HG03025 (cell line): ENCODE results near the gene DSCAML1.
"Not testable (repeated sequence)": the region's sequence is repeated elsewhere in the genome, so short reads cannot be mapped to it uniquely, and the experiment has no call there.

Experiments used
- ATAC-seq: cut with Tn5 transposase; IDR thresholded peaks from one replicate; pipeline ENCODE4 v1.9.1; 2021; ENCODE audit warnings: mild to moderate bottlenecking, moderate library complexity; ENCODE audit not compliant: unreplicated experiment, low FRiP score

DSCAML1 gene

GRCh38 chr11:117766026-117766425, 31.0 kb downstream of the DSCAML1 start:
- ATAC-seq: no peak

- no peak for ATAC-seq
Observed at GRCh38 chr11:117765068-117765467, 31.9 kb downstream of the DSCAML1 start.

- not testable (repeated sequence) for ATAC-seq
Observed at GRCh38 chr11:117763465-117763864, 33.6 kb downstream of the DSCAML1 start.

DNA sequence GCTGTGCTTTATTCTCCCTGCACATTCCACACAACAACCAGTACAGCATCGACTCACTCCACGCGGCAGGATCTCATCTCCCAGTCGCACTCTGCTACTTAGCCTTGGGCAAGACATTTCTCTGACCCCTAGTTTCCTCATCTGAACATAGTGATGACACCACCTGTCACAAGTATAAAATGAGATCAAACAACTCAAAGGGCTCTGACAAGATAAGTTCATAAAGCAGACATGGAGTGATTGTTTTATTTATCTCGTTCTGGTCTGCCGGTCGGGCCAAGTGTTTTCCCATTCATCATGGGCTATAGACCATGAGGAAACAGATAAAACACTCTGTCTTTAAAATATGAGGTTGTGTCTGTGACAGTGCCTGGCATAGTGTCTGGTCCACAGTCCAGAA, 35.0 kb downstream of the DSCAML1 start:
- no peak for ATAC-seq

DNA sequence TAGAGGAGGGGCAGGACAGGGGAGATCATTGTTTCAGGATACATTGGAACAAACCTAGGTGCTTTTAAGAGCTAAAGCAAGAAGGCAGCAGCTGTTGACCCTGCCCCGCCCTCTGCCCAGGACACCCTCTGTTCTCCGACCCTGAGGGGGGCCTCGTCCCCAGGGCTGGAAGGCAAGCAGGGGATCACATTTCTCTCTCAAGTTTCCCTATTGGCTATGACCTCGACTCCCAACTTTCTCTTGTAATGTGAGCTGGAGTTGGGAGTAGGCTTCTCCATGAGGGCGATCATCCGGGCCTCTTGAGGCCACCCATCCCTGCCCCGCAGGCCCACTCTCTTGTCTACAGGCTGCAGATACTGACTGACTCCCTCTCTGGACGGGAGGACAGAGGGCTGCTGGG, 37.7 kb downstream of the DSCAML1 start:
- ATAC-seq: no peak

DNA sequence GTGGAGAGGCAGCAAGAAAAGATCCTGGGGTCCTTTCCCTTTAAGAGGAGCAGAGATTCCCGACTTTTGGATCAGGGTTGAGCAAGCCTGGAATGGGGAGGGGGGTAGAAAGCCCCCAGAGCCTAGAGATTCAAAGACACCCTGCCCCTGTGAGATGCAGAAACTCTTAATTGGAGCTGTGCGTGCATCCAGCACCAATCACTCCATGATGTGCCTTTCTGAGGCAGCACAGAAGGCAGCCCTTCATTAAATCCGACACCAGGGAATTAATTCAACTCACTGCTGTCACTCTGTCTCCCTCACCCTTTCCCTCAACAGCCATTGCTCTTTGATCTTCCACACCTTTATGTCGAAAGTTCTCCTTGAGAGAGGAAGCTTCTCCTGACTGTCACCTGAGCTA, 43.0 kb downstream of the DSCAML1 start:
- no peak for ATAC-seq

DNA sequence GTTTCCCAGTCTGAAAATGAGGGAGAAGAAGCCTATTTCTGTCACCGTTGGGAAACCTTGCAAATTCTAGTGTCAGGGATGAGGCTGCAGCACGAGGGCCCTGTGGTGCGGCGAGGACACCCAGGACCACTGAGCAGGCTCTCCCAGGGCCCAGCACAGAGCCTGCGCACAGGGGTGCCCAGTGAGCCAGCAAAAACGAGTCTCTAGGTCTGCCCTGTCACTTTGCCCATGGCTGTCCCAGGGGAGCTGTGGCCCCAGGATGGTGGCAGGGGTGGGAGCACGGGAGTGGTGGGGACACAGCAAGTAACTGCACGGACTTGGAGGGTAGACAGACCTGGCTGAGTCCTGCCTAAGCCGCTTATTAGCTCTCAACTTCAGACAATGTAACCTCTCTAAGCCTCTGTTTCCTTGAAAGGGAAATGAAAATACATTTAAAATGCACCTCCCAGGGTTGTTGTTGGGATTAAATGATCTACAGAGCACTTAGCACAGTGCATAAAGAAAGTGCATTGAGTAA, 44.2 kb downstream of the DSCAML1 start:
- no peak for ATAC-seq

DNA sequence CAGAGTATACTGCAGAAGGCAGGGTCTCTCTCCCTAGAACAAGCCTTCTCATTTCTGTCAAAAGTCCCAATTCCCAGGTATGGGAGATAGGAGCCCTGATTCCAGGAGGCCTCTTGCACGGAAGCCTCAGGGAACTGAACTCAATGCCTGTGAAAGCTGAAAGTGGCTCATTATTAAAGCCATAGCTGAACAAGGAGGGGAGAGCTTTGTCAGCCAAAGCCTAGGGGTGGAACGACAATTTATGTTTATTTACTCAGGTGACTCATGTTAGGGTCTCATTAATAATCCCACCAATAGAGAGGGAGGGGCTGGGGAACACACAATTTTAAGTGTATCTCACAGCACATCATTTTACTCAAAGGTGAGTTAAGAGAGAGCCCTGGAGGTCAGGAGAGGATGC, 44.9 kb downstream of the DSCAML1 start:
- ATAC-seq: no peak

DNA sequence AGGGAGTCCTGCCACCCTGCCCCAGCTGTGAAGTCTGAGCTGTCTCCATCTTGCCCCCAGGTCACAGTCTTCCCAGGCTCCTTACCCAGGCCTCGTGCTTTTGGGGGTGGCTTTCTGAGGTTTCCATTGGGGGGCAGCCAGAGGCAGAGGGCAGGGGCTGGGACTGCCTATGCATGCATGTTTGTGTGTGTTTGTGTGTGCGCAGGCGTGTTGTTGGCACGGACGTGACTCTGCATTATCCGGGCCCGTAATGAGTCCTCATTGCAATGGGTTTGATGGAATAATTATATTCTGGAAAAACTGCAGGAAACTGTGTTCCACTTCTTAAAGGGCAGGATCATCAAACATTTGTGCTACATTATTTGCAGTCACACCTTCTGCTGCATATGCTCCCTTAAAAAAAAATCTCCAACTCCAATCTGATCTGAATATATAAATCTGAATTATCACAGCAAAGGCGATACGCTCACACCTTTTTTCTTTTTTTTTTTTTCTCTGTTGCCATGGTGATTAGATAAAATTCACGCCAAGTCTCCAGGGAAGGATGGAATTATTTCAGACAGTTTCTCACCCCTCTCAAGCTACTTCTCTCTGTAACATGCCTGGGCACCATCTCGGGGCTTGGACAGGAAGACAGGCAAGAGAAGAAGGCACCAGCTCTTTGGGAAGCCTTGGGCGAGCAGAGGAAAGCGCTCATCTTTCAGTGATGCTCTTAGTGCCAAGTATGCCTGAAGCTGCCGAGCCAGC, 45.9 kb downstream of the DSCAML1 start:
- ATAC-seq: no peak

GRCh38 chr11:117750357-117750756, 46.7 kb downstream of the DSCAML1 start:
- no peak for ATAC-seq

GRCh38 chr11:117749541-117749910, 47.5 kb downstream of the DSCAML1 start:
- no peak for ATAC-seq

GRCh38 chr11:117748771-117749540, 48.1 kb downstream of the DSCAML1 start:
- no peak for ATAC-seq

GRCh38 chr11:117747892-117748291, 49.1 kb downstream of the DSCAML1 start:
- ATAC-seq: no peak

GRCh38 chr11:117745346-117745745, 51.7 kb downstream of the DSCAML1 start:
- ATAC-seq: no peak

- no peak for ATAC-seq
Observed at GRCh38 chr11:117744471-117745150, 52.4 kb downstream of the DSCAML1 start.

GRCh38 chr11:117743121-117743815, 53.7 kb downstream of the DSCAML1 start:
- no peak for ATAC-seq

DNA sequence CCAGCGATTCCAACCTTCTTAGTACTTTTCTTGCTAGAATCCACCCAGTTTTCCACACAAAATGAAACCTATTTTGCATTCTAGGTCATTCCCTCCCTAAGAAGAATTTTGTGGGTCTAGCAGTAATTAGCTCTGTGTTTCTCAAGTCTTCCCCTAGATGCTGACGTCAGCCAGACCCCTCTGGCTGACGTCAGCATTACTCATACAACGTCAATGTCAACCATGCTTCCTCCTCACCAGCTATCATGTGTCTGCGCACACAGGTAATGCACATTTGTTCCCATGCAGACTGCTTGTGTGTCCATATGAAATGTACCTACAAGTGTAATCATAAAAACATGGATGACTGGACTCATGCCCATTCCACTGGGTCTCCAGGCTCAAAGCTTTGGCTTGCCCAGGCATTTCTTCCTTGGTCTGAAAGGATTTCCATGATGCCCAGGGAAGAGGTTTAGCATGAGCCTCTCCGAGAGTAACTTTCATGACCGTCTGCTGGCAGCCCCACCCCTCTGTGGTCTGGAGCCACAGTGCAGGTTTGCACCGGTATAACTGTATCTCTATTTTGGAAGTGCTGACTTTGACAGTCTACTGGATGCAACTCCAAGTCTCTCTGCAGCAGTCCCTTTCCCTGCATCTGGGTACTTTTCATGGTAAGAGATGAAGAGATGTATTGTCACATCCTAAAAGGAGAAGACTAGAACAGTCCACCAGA, 58.6 kb downstream of the DSCAML1 start:
- no peak for ATAC-seq

DNA sequence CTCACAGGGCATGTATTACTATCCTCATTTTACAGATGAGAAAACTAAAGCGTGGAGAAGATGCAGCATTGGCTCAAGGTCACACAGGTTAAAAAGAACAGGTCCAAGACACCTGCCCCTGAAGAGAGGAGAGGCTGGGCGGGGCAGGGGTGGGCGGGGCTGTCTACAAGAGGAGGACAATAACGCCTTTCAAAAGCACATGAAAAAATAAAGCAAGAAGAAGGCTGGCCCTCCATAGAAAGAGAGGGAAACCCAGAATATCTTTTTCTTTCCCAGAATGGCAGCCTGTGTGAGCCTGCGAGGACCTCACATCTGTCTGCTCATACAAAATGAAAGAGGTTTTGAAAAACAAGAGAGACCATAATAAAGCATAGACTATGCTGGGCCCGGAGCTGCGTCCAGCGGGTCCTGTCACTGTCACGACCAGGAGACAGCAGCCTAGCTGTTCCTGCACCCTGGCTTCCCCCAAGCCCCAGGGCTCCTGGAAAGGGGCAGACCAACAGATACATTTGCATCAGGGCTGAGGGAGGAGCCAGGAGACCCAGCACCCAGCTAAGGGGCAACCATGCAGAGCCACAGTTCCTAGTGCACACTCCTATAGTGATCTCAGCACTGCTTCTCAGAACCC, 61.6 kb downstream of the DSCAML1 start:
- no peak for ATAC-seq

- ATAC-seq: no peak
Observed at GRCh38 chr11:117734601-117735024, 62.4 kb downstream of the DSCAML1 start.

DNA sequence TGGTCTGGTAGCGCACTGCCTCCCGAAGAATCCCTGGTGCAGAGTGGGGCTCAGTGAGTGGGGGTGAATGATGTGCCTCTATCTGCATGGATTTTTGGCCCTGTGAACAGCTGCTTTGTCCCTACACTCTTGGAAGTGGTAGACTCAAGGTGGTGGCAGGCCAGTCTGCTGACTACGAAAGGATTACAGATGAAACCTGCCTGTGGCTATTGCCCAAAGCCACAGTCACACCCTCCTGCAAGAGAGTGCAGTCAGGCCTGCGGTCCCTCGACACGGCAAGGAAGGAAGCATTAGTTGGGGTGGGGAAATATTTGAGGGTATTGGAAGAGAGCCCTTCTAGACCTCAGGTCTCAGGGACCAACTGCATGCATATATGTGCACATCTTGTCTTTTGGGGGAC, 63.7 kb downstream of the DSCAML1 start:
- no peak for ATAC-seq
